ENCODE data around the gene PUM1. TPM values are rescaled to one million over a fixed set of nuclear protein-coding genes. Genes with fewer than 3 reads are reported as not detected.

The PUM1 gene
- total and polyA plus RNA-seq, 2 of the 8 experiments (the other 6 are each of a cell fraction or from before 2014, with no cell fraction given): 122 to 177 TPM

DNA sequence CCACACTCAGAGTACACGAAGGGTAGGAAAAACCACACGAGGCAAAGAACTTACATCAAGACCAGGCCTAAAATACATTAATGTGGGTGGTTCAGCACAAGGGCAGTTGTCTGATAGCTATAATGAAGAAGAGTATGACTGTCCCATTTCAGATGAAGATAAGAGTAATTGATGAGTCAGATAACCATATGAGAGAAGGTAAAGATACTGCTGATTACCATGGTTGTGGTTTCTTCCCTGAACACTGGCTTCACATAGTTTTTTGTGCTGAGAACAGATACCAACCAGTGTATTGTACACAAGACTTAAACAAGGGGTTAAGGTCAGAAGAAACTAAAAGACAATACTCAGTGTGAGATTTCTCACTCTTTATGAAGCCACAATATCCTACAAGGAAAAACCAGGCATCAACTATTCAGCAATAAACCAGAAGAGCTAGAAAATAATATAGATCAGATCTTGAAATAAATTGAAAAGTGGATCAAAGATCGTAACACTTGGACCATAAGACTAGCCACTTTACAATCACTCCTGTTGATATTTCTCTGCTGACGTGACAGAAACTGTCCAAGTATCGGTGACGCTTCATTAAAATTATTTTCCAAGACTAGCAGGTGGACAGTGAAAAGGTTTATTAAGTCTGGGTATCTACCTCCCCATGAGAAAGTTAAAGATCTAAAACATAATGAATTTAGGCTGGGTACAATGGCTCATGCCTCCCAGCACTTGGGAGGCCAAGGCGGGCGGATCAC, 28.6 kb downstream of the PUM1 start (continued):
- TF ChIP-seq, protein P1, sequence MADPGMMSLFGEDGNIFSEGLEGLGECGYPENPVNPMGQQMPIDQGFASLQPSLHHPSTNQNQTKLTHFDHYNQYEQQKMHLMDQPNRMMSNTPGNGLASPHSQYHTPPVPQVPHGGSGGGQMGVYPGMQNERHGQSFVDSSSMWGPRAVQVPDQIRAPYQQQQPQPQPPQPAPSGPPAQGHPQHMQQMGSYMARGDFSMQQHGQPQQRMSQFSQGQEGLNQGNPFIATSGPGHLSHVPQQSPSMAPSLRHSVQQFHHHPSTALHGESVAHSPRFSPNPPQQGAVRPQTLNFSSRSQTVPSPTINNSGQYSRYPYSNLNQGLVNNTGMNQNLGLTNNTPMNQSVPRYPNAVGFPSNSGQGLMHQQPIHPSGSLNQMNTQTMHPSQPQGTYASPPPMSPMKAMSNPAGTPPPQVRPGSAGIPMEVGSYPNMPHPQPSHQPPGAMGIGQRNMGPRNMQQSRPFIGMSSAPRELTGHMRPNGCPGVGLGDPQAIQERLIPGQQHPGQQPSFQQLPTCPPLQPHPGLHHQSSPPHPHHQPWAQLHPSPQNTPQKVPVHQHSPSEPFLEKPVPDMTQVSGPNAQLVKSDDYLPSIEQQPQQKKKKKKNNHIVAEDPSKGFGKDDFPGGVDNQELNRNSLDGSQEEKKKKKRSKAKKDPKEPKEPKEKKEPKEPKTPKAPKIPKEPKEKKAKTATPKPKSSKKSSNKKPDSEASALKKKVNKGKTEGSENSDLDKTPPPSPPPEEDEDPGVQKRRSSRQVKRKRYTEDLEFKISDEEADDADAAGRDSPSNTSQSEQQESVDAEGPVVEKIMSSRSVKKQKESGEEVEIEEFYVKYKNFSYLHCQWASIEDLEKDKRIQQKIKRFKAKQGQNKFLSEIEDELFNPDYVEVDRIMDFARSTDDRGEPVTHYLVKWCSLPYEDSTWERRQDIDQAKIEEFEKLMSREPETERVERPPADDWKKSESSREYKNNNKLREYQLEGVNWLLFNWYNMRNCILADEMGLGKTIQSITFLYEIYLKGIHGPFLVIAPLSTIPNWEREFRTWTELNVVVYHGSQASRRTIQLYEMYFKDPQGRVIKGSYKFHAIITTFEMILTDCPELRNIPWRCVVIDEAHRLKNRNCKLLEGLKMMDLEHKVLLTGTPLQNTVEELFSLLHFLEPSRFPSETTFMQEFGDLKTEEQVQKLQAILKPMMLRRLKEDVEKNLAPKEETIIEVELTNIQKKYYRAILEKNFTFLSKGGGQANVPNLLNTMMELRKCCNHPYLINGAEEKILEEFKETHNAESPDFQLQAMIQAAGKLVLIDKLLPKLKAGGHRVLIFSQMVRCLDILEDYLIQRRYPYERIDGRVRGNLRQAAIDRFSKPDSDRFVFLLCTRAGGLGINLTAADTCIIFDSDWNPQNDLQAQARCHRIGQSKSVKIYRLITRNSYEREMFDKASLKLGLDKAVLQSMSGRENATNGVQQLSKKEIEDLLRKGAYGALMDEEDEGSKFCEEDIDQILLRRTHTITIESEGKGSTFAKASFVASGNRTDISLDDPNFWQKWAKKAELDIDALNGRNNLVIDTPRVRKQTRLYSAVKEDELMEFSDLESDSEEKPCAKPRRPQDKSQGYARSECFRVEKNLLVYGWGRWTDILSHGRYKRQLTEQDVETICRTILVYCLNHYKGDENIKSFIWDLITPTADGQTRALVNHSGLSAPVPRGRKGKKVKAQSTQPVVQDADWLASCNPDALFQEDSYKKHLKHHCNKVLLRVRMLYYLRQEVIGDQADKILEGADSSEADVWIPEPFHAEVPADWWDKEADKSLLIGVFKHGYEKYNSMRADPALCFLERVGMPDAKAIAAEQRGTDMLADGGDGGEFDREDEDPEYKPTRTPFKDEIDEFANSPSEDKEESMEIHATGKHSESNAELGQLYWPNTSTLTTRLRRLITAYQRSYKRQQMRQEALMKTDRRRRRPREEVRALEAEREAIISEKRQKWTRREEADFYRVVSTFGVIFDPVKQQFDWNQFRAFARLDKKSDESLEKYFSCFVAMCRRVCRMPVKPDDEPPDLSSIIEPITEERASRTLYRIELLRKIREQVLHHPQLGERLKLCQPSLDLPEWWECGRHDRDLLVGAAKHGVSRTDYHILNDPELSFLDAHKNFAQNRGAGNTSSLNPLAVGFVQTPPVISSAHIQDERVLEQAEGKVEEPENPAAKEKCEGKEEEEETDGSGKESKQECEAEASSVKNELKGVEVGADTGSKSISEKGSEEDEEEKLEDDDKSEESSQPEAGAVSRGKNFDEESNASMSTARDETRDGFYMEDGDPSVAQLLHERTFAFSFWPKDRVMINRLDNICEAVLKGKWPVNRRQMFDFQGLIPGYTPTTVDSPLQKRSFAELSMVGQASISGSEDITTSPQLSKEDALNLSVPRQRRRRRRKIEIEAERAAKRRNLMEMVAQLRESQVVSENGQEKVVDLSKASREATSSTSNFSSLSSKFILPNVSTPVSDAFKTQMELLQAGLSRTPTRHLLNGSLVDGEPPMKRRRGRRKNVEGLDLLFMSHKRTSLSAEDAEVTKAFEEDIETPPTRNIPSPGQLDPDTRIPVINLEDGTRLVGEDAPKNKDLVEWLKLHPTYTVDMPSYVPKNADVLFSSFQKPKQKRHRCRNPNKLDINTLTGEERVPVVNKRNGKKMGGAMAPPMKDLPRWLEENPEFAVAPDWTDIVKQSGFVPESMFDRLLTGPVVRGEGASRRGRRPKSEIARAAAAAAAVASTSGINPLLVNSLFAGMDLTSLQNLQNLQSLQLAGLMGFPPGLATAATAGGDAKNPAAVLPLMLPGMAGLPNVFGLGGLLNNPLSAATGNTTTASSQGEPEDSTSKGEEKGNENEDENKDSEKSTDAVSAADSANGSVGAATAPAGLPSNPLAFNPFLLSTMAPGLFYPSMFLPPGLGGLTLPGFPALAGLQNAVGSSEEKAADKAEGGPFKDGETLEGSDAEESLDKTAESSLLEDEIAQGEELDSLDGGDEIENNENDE (IDR thresholded peaks at IDR 0.05; ENCODE audit: insufficient replicate concordance, low read length): no peak
- TF ChIP-seq CTBP2 (IDR thresholded peaks at IDR 0.05; ENCODE audit: borderline replicate concordance, insufficient read depth, insufficient read length, low read length) (no peak), HDAC2 (IDR thresholded peaks at IDR 0.05; ENCODE audit: borderline replicate concordance in 1 of 2, low read depth in 2 of 2, low read length in 2 of 2) (no peak), RAD21 (IDR thresholded peaks at IDR 0.05 in 1 of 2, conservative IDR thresholded peaks at IDR 0.05 in 1 of 2; ENCODE audit: low read depth in 2 of 2, low read length in 2 of 2) (no peak), SP4 (IDR thresholded peaks at IDR 0.05; ENCODE audit: low read length) (no peak), TCF12 (IDR thresholded peaks at IDR 0.05; ENCODE audit: low read depth, low read length) (no peak), SRF (IDR thresholded peaks at IDR 0.05; ENCODE audit: low read depth, low read length) (no peak), GABPA (IDR thresholded peaks at IDR 0.05; ENCODE audit: borderline replicate concordance, insufficient read depth, low read length) (no peak), KDM4A (IDR thresholded peaks at IDR 0.05; ENCODE audit: low read depth, low read length, severe bottlenecking) (no peak), SP1 (IDR thresholded peaks at IDR 0.05; ENCODE audit: low read depth, low read length) (no peak)

All from H1 (cell line).